ENCODE data around the gene AKR1B1.

AKR1B1 gene

GRCh38 chr7:134453518-134453917 is 5.4 kb downstream of the AKR1B1 start:
- H3K9me3 ChIP-seq (ENCODE audit: control insufficient read depth, insufficient read depth, low read depth, low read length): no peaks in the 10 kb centered on the region
- no peaks in the 10 kb centered on the region for H3K4me1 ChIP-seq (ENCODE audit: control insufficient read depth, insufficient read depth, low read length)
- peaks cover 7 to 85% of the 10 kb centered on the region in 2 experiments; a peak in 2 of 3 replicates for H3K36me3 ChIP-seq (ENCODE audit: control insufficient read depth in 2 of 2, insufficient read depth in 1 of 2, low read length in 2 of 2)
- ChIA-PET CTCF (interaction anchor here (0.7 to 2.0 kb wide), 2 partner anchors 21 to 95 kb away, joined by 3 to 8 read pairs; partner anchors contain the start of gene AKR1B15), POLR2A (no interaction called here)
- H3K4me3 ChIP-seq (ENCODE audit: low read depth, low read length): no peak overlapping the region
- no peak overlapping the region for H3K27ac ChIP-seq (ENCODE audit: extremely low read depth, low read depth, low read length)
- TF ChIP-seq ZNF10 (tag by site-specific recombination; IDR thresholded peaks at IDR 0.05): no peak
- no peak for TF ChIP-seq ZNF510 (tag by site-specific recombination; IDR thresholded peaks at IDR 0.05; ENCODE audit: insufficient replicate concordance)
- TF ChIP-seq PRDM6 (tag by site-specific recombination; IDR thresholded peaks at IDR 0.05): no peak
- TF ChIP-seq ZNF449 (tag by site-specific recombination; IDR thresholded peaks at IDR 0.05): no peak
- TF ChIP-seq REST (tag by site-specific recombination; IDR thresholded peaks at IDR 0.05): no peak
- no peak for TF ChIP-seq ZNF18 (tag by site-specific recombination; IDR thresholded peaks at IDR 0.05)
- no peak for TF ChIP-seq FEZF1 (tag by site-specific recombination; IDR thresholded peaks at IDR 0.05)
- TF ChIP-seq ZNF677 (tag by site-specific recombination; IDR thresholded peaks at IDR 0.05): no peak
- no peak for TF ChIP-seq ZSCAN18 (tag by site-specific recombination; IDR thresholded peaks at IDR 0.05)
- TF ChIP-seq ZNF354C (tag by site-specific recombination; IDR thresholded peaks at IDR 0.05; ENCODE audit: borderline replicate concordance, low read depth): no peak
- no peak for TF ChIP-seq ZNF350 (tag by site-specific recombination; IDR thresholded peaks at IDR 0.05)
- TF ChIP-seq ZNF26 (tag by site-specific recombination; IDR thresholded peaks at IDR 0.05): no peak
- no peak for TF ChIP-seq ZNF121 (tag by site-specific recombination; IDR thresholded peaks at IDR 0.05)
- no peak for TF ChIP-seq ZNF2 (tag by site-specific recombination; IDR thresholded peaks at IDR 0.05)
- TF ChIP-seq ZNF311 (tag by site-specific recombination; IDR thresholded peaks at IDR 0.05; ENCODE audit: borderline replicate concordance): no peak
- no peak for TF ChIP-seq YY2 (tag by site-specific recombination; IDR thresholded peaks at IDR 0.05)
- TF ChIP-seq ZNF488 (tag by site-specific recombination; IDR thresholded peaks at IDR 0.05): no peak
- TF ChIP-seq KLF10 (tag by site-specific recombination; IDR thresholded peaks at IDR 0.05): no peak
- no peak for TF ChIP-seq ZNF302 (tag by site-specific recombination; IDR thresholded peaks at IDR 0.05; ENCODE audit: low read depth)
